ENCODE results near the gene TMEM179. TPM values are rescaled to one million over a fixed set of nuclear protein-coding genes. Genes with fewer than 3 reads are reported as not detected.

TMEM179 gene
- total RNA-seq, 1 donor from 2014 or later: 20.2 TPM

- no peaks in the 10 kb centered on the region for H3K9me3 Mint-ChIP-seq
- H3K27ac Mint-ChIP-seq (ENCODE audit: unreplicated experiment): no peak overlapping the region
- DNase-seq (ENCODE audit: low read depth, low spot score): no peak
- H3K4me3 Mint-ChIP-seq: no peak overlapping the region
- TF ChIP-seq CTCF (conservative IDR thresholded peaks at IDR 0.05): no peak
- no peaks in the 10 kb centered on the region for H3K36me3 Mint-ChIP-seq (ENCODE audit: low read depth)
- peaks cover 16% of the 10 kb centered on the region for H3K27me3 Mint-ChIP-seq (ENCODE audit: low read depth)
- H3K4me1 Mint-ChIP-seq: no peaks in the 10 kb centered on the region
Measured at GRCh38 chr14:104548802-104549535, 55.6 kb downstream of the TMEM179 start.

GRCh38 chr14:104547998-104548700 lies 56.4 kb downstream of the TMEM179 start:
- H3K27me3 Mint-ChIP-seq (ENCODE audit: low read depth): peaks cover 23% of the 10 kb centered on the region
- no peak for DNase-seq (ENCODE audit: low read depth, low spot score)
- H3K4me3 Mint-ChIP-seq: no peak overlapping the region
- H3K4me1 Mint-ChIP-seq: no peaks in the 10 kb centered on the region
- H3K27ac Mint-ChIP-seq (ENCODE audit: unreplicated experiment): no peak overlapping the region
- H3K9me3 Mint-ChIP-seq: no peaks in the 10 kb centered on the region
- TF ChIP-seq CTCF (conservative IDR thresholded peaks at IDR 0.05): no peak
- no peaks in the 10 kb centered on the region for H3K36me3 Mint-ChIP-seq (ENCODE audit: low read depth)

GRCh38 chr14:104547310-104547997 lies 57.1 kb downstream of the TMEM179 start:
- no peak for TF ChIP-seq CTCF (conservative IDR thresholded peaks at IDR 0.05)
- H3K27me3 Mint-ChIP-seq (ENCODE audit: low read depth): peaks cover 26% of the 10 kb centered on the region

GRCh38 chr14:104546591-104547309 lies 57.8 kb downstream of the TMEM179 start:
- Mint-ChIP-seq H3K27ac (ENCODE audit: unreplicated experiment) (no peak overlapping the region), H3K4me1 (no peaks in the 10 kb centered on the region), H3K27me3 (ENCODE audit: low read depth) (peaks cover 26% of the 10 kb centered on the region), H3K36me3 (ENCODE audit: low read depth) (no peaks in the 10 kb centered on the region), H3K9me3 (no peaks in the 10 kb centered on the region), H3K4me3 (no peak overlapping the region)
- no peak for TF ChIP-seq CTCF (conservative IDR thresholded peaks at IDR 0.05)
- no peak for DNase-seq (ENCODE audit: low read depth, low spot score)

More at GRCh38 chr14:104547310-104547997, 57.1 kb downstream of the TMEM179 start:
- no peak for DNase-seq (ENCODE audit: low read depth, low spot score)
- Mint-ChIP-seq H3K27ac (ENCODE audit: unreplicated experiment) (no peak overlapping the region), H3K4me1 (no peaks in the 10 kb centered on the region), H3K36me3 (ENCODE audit: low read depth) (no peaks in the 10 kb centered on the region), H3K4me3 (no peak overlapping the region), H3K9me3 (no peaks in the 10 kb centered on the region)

- H3K4me3 Mint-ChIP-seq: no peak overlapping the region
- no peaks in the 10 kb centered on the region for H3K36me3 Mint-ChIP-seq (ENCODE audit: low read depth)
- no peak overlapping the region for H3K27ac Mint-ChIP-seq (ENCODE audit: unreplicated experiment)
- H3K9me3 Mint-ChIP-seq: no peaks in the 10 kb centered on the region
- DNase-seq (ENCODE audit: low read depth, low spot score): no peak
- TF ChIP-seq CTCF (conservative IDR thresholded peaks at IDR 0.05): no peak
- H3K4me1 Mint-ChIP-seq: no peaks in the 10 kb centered on the region
- peaks cover 25% of the 10 kb centered on the region for H3K27me3 Mint-ChIP-seq (ENCODE audit: low read depth)
Measured at GRCh38 chr14:104545942-104546501, 58.5 kb downstream of the TMEM179 start.

Measured in neural crest cell (in vitro differentiated cells).